IPS-20b (cell line): ENCODE data around the gene GPR85.
"Not testable (repeated sequence)": the region's sequence is repeated elsewhere in the genome, so short reads cannot be mapped to it uniquely, and the experiment has no call there.

Source experiments
- H3K27ac ChIP-seq: one replicate; pipeline ENCODE4 v1.5.1; 2013; ENCODE audit warnings: low read length
- H3K27me3 ChIP-seq: 2 replicates; pipeline ENCODE4 v1.6.1; 2013; ENCODE audit warnings: mild to moderate bottlenecking, low read length, inconsistent platforms; ENCODE audit not compliant: insufficient read depth
- H3K36me3 ChIP-seq: 2 replicates; pipeline ENCODE4 v1.6.1; 2013; ENCODE audit warnings: low read depth, mild to moderate bottlenecking, inconsistent platforms, low read length, moderate library complexity; ENCODE audit not compliant: insufficient read depth
- H3K4me1 ChIP-seq: 2 replicates; pipeline ENCODE4 v1.6.1; 2013; ENCODE audit warnings: mild to moderate bottlenecking, control low read depth, inconsistent platforms, low read length, moderate library complexity; ENCODE audit not compliant: insufficient read depth
- H3K4me3 ChIP-seq: 2 replicates; pipeline ENCODE4 v1.5.1; 2013; ENCODE audit warnings: mild to moderate bottlenecking, low read length, inconsistent platforms
- H3K9ac ChIP-seq: 2 replicates; pipeline ENCODE4 v1.6.1; 2013; ENCODE audit warnings: low read depth, mild to moderate bottlenecking, inconsistent platforms, low read length, moderate library complexity
- H3K9me3 ChIP-seq: 2 replicates; pipeline ENCODE4 v1.6.1; 2013; ENCODE audit warnings: mild to moderate bottlenecking, low read depth, low read length, inconsistent platforms; ENCODE audit not compliant: insufficient read depth

The GPR85 gene

GRCh38 chr7:113086431-113086888 is at the start of gene GPR85:
GPR85 (minus strand) TSS chr7:113086827; CDS start chr7:113084721, 2,106 bp downstream.
- peak within 1 kb of the TSS; percentile 79 for H3K4me3 ChIP-seq
- H3K9ac ChIP-seq, result peak within 1 kb of the TSS; percentile 57; the same call in 1 of the 2 replicates
- H3K27me3 ChIP-seq, result peaks cover 52% of the 10 kb centered on the region
- peaks cover 11% of the 10 kb centered on the region for H3K4me1 ChIP-seq
- H3K36me3 ChIP-seq, result no peaks in the 10 kb centered on the region
- H3K27ac ChIP-seq, result no peak within 1 kb of the TSS
- no peaks in the 10 kb centered on the region for H3K9me3 ChIP-seq

DNA sequence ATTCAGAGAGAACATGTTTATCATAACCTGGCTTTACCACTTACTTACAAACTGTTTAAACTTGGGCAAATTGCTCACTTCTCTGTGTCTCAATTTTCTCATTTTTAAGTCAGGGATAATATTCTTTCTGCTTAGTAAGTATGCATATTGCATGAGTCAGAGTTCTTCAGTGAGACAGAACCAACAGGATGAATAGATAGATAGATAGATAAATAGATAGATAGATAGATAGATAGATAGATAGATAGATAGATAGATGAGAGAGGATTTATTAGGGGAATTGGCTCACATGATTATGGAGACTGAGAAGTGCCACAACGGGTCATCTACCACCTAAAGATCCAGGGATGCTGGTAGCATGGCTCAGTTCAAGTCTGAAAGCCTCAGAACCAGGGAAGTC is 47.4 kb upstream of the GPR85 start:
- Histone ChIP-seq H3K9me3 (no peaks in the 10 kb centered on the region), H3K4me3 (no peak overlapping the region), H3K27me3 (no peaks in the 10 kb centered on the region), H3K9ac (no peak overlapping the region), H3K36me3 (no peaks in the 10 kb centered on the region), H3K27ac (no peak overlapping the region), H3K4me1 (no peaks in the 10 kb centered on the region)

GRCh38 chr7:113131367-113131766 is 44.7 kb upstream of the GPR85 start:
- H3K36me3 ChIP-seq, result no peaks in the 10 kb centered on the region
- no peak overlapping the region for H3K4me3 ChIP-seq
- no peak overlapping the region for H3K27ac ChIP-seq
- H3K27me3 ChIP-seq, result no peaks in the 10 kb centered on the region
- H3K9me3 ChIP-seq, result no peaks in the 10 kb centered on the region
- H3K9ac ChIP-seq, result no peak overlapping the region
- H3K4me1 ChIP-seq, result no peaks in the 10 kb centered on the region

DNA sequence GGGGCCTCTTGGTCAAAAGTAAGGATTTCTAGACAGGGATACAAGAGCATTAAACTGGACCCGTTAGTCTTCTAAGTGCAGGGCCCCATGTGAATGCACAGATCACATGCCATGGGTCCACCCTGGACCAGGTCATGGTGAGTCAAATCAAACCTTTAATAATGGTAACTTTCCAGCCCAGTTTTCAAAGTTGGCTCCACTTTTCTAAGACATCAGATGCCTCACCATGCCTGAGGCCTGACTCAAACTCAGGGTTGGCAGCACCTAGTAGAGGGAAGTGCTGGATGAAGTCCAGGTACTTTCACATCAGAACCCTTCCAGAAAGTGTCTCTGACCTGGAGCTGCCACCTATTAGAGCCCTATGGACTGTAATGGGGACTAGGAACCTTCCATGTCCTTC is 41.4 kb upstream of the GPR85 start:
- no peak overlapping the region for H3K9ac ChIP-seq
- H3K27me3 ChIP-seq, result no peaks in the 10 kb centered on the region
- no peak overlapping the region for H3K4me3 ChIP-seq
- no peaks in the 10 kb centered on the region for H3K36me3 ChIP-seq
- H3K4me1 ChIP-seq, result no peaks in the 10 kb centered on the region
- H3K27ac ChIP-seq, result no peak overlapping the region
- no peaks in the 10 kb centered on the region for H3K9me3 ChIP-seq

GRCh38 chr7:113125728-113126127 is 39.1 kb upstream of the GPR85 start:
- H3K36me3 ChIP-seq, result no peaks in the 10 kb centered on the region
- no peak overlapping the region for H3K27ac ChIP-seq
- no peaks in the 10 kb centered on the region for H3K4me1 ChIP-seq
- no peak overlapping the region for H3K4me3 ChIP-seq
- H3K9ac ChIP-seq, result no peak overlapping the region
- H3K9me3 ChIP-seq, result no peaks in the 10 kb centered on the region
- no peaks in the 10 kb centered on the region; the same call in 1 of the 2 replicates for H3K27me3 ChIP-seq

- Histone ChIP-seq H3K4me3 (no peak overlapping the region), H3K9ac (no peak overlapping the region), H3K9me3 (no peaks in the 10 kb centered on the region), H3K27ac (no peak overlapping the region), H3K27me3 (peaks cover 6% of the 10 kb centered on the region; the same call in 1 of the 2 replicates), H3K36me3 (no peaks in the 10 kb centered on the region), H3K4me1 (no peaks in the 10 kb centered on the region)
Measured at GRCh38 chr7:113122744-113123143, 36.1 kb upstream of the GPR85 start.

GRCh38 chr7:113120647-113121046 is 34.0 kb upstream of the GPR85 start:
- Histone ChIP-seq H3K36me3 (peaks cover 10% of the 10 kb centered on the region), H3K27me3 (peaks cover 6% of the 10 kb centered on the region; the same call in 1 of the 2 replicates), H3K9me3 (no peaks in the 10 kb centered on the region), H3K27ac (no peak overlapping the region), H3K9ac (no peak overlapping the region), H3K4me1 (peaks cover 4% of the 10 kb centered on the region; the same call in 1 of the 2 replicates), H3K4me3 (no peak overlapping the region)

DNA sequence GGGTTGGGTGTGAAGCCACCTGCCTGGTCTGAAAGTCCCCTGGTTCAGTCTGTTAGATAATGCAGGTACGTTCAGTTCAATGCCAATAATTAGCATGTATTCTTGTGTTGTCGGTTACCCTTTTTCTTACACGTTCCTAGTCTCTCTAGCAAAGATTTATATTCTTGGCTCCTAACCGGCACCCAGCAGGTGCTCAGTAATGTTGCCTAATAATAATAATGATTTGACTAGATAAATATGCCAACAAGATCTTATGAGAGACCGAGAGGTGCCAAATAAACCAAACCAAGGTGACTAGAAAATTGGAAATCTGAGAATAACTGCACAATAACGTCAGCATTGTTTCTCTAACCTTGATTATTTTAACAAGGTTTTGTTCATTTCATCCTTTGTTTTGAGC is 32.8 kb upstream of the GPR85 start:
- Histone ChIP-seq H3K4me3 (no peak overlapping the region), H3K36me3 (peaks cover 19% of the 10 kb centered on the region), H3K9me3 (no peaks in the 10 kb centered on the region), H3K9ac (no peak overlapping the region), H3K27ac (no peak overlapping the region), H3K4me1 (peaks cover 4% of the 10 kb centered on the region; the same call in 1 of the 2 replicates), H3K27me3 (peaks cover 6% of the 10 kb centered on the region; the same call in 1 of the 2 replicates)

DNA sequence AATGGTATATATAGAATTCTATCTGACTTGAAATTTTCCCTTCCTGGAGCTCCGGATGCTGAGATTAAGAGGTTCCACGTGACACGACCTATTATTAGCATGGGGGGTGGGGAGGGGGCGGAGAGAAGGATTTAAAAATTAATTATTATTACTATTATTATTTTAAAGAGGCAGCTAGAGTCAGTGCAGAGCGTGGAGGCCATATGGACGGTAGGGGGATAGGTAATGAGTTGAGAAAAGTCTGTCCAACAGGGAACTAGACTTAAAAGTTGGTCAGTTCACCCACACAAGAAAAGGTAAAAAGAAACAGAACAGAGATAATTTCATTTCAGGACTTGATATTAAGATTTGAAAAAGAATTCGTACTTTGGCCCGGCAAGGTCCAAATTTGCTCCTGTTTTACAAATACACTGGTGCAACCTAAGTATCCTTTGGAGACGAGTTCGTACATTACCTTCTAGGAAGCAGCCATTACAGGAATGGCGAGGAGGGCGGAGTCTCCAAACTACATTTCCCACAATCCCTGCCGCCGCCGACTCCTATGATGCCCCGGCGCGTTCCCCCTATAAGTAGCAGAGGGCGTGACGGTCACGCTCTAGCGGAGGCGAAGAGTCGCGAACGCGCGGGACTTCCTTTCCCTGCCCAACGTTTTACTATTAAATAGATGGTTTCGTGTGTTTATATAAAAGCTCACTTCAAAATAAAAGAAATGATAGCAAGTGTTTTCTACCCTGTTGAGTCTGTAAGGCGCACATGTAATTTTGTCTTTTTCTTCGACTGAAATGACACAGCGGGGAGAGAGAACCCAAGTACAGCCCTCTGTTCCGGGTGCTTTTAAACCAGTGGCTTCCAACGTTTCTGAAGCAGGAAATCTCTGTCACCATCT is 31.7 kb upstream of the GPR85 start, which contains the start of gene SMIM30:
TSS of gene SMIM30 (minus strand) at position 481 of the 886 bp plus-strand sequence. CDS start 976 bp downstream, outside the sequence.
- peaks cover 6% of the 10 kb centered on the region; the same call in 1 of the 2 replicates for H3K27me3 ChIP-seq
- H3K27ac ChIP-seq, result peak within 1 kb of the TSS; percentile 72
- no peaks in the 10 kb centered on the region for H3K9me3 ChIP-seq
- peak within 1 kb of the TSS; percentile 79; the same call in 1 of the 2 replicates for H3K9ac ChIP-seq
- H3K4me1 ChIP-seq, result peaks cover 4% of the 10 kb centered on the region; the same call in 1 of the 2 replicates
- peaks cover 26% of the 10 kb centered on the region for H3K36me3 ChIP-seq
- peak within 1 kb of the TSS; percentile 82 for H3K4me3 ChIP-seq

DNA sequence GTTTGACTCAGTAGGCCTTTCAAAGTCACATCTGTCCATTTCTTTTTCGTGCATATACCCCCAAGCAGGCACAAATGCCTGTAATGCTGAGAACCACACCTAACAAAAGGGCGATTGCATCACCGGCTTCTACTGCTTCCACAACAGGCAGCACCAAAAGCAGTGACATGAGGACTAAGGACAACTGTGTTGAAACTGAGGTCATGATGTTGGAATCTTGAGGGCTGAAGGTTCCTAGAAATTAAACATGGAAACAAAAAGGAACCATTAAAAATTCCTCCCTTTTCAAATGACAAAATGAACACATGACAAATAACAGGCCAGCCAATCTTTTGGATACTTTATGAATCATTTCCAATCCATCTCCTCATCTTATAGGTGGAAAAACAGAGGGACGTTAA is 30.7 kb upstream of the GPR85 start:
- H3K9ac ChIP-seq, result peak overlapping the region; percentile 79; the same call in 1 of the 2 replicates
- not testable (repeated sequence) for H3K27me3 ChIP-seq, H3K9me3 ChIP-seq, H3K4me1 ChIP-seq
- H3K27ac ChIP-seq, result peak overlapping the region; percentile 72
- peak overlapping the region; percentile 82 for H3K4me3 ChIP-seq
- H3K36me3 ChIP-seq, result peaks cover 29% of the 10 kb centered on the region

DNA sequence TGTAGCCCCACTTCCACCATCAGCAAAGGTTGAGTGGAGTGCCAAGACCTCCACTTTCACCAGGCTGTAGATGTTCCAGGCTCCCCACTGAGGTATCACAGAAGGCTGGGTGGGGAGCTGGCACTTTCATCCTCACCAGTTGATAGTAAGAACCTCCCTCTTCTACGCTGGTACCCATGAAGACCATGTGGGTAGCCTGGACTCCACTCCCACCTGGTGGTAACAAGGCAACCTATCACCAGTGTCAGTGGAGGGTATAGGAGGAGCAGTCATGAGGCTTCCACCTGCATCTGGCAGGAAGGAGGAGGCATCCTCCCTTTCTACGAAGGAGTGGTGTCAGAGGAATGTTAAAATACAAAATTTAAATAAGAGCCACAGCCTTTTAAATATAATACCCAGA is 27.3 kb upstream of the GPR85 start:
- Histone ChIP-seq H3K4me1 (peaks cover 4% of the 10 kb centered on the region; the same call in 1 of the 2 replicates), H3K27me3 (no peaks in the 10 kb centered on the region), H3K27ac (no peak overlapping the region), H3K9me3 (no peaks in the 10 kb centered on the region), H3K36me3 (peaks cover 29% of the 10 kb centered on the region), H3K9ac (no peak overlapping the region), H3K4me3 (no peak overlapping the region)

DNA sequence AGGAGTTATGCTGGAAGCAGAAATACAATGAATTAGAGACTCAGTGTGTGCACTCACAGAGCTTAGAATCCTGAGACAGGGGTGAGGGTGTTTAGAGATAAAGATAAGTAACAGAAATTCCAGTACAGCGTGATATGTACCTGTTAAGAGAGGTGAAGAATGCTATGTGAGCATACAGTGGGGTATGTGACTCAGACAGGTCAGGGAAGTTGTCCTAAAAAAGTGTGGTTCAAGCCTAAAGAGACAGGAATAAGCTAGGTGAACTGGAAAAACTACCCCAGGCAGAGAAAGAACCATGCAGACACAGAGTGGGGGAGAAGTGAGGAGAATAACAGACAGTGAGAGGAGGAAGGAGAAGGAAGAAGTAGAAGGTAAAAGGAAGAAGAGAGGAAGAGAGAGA is 23.1 kb upstream of the GPR85 start:
- H3K9me3 ChIP-seq, result no peaks in the 10 kb centered on the region
- no peaks in the 10 kb centered on the region for H3K27me3 ChIP-seq
- H3K27ac ChIP-seq, result no peak overlapping the region
- peaks cover 13% of the 10 kb centered on the region for H3K36me3 ChIP-seq
- H3K4me1 ChIP-seq, result no peaks in the 10 kb centered on the region
- H3K4me3 ChIP-seq, result no peak overlapping the region
- H3K9ac ChIP-seq, result no peak overlapping the region
